Measurements from ENCODE around the gene CKAP4.

GRCh38 chr12:106195621-106196027 lies 52.2 kb downstream of the CKAP4 start:
- TF ChIP-seq EP300 (IDR thresholded peaks at IDR 0.05; ENCODE audit: low read depth) (no peak), CTCF (IDR thresholded peaks at IDR 0.05) (no peak), POLR2AphosphoS5 (IDR thresholded peaks at IDR 0.05) (peak in 1 of 3 donors; percentile 35), POLR2A (IDR thresholded peaks at IDR 0.05) (no peak)

Data from transverse colon (tissue), 4 donors.